SK-N-DZ (cell line): ENCODE data around the gene PKN2.
"Not testable (repeated sequence)": the region's sequence is repeated elsewhere in the genome, so short reads cannot be mapped to it uniquely, and the experiment has no call there.

Source experiments
- DNase-seq: peaks from one replicate; pipeline ENCODE4 v3.0.0-alpha.2; 2015; ENCODE audit warnings: low spot score

Gene PKN2

DNA sequence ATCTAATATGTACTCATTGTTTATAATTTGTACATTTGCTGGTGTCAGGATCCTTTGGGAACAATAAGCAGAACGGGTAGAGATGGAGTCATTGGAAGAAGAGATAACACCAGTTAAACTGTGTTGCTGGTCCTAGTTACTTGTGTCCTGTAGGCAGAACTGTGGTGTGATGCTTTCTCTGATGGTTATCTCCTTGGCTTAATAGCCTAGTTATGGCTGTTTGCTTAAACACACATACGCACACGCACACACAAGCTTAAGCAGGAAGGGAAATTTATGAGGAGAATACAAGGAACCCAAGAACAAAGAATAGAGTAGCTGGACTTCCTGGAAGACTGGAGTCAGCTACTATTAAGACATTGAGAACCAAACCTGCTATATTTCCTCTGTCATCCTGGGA, 5.7 kb upstream of the PKN2 start:
- DNase-seq, result peak; percentile 14

DNA sequence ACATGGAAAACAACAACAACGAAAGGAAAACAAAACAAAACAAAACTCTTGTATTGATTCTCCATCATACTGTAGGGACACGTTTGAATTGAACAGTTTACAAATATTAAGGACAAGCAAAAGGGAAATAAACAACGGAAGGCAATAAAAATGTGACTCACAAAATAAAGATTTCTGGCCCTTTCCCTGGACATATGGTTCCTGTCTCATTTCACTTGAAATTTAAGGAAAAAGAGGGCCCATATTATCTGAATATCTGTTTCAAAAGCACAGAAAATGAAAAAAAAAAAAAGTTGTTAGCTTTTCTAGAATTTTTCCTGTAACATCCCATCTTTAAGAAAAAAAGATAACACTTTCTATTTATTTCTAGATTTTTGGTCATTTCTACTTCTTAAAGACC, 3.6 kb upstream of the PKN2 start:
- no peak for DNase-seq

DNA sequence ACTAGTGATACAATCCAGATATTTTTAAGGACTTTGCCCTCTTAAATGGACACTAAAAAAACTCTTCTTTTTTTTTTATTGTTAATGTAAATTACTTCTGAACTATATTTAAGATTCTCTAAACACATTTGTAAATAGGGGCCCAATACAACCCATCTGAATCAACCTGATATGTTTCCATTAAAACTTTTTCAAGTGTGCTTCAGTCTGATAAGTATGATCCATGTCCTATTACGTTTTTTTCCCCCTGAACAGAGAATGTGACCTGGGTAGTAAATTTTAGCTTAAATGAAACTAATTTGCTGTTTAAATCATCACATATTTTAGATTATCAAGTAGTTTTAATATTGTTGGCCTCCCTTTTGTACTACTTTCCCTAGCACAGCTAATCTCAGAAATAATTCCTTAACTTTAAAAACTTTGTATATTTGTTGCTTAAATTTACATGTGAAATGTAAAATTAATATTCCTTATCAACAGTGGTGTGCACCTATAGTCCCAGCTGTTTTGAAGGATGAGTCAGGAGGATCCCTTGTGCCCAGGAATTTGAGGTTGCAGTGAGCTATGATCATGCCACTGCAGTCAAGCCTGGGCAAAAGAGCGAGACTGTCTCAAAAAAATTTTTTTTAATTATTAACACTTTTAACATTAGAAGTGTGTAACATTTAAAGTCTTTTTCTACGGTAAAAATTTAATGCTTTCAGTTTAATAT, 3.0 kb upstream of the PKN2 start:
- DNase-seq, result no peak

DNA sequence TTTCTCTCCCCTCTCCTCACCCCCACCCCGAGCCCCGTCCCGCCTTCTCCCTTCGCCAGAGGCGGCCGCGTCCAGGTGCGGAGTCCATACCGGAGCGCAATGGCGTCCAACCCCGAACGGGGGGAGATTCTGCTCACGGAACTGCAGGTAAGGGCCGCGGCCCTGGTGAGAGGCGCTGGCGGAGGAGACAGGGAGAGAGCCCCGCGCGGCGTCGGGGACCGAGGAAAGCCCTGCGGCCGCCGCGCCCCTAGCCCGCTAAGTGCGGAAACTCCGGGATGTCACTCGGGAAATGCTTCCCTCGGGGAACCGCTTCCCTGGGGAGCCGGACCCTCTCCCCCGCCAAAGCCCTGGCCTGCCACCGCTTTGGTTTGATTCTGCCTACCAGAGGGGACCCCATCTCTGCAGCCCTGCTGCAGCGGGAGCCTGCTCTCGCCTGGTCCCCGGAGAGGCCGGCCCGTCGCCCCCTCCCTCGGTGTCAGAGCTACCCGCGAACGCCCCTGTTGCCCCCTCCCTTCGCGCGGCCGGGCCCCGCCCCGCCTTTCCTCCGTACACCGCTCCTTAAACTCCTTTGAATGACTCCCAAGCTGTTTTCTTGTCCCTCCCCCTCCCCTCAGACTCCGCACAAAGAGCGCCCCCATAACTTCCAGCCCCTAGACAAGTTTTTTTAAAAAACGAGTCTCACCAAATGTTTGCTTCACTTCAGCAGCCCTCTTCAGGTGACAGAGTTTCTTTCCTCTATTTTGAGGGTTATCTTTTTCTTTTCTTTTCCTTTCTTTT, 597 bp downstream of the PKN2 start:
- peak; percentile 72 for DNase-seq

DNA sequence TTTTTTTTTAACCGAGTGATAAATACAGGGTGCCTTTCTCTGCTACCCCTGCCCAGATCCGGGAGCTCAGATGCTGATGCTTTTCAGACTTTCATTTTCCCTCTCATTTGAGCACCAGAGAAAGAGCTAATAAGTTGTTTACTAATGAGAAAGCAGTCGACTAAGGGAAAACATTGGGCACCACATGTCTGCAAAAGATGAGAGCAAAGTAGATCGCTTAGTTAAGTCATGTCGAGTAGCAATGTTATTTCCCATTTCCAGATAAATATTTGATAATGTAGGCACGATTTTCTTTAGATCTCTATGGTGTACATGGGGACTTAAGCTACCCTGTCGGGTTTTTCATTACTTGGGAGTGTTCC, 1.2 kb downstream of the PKN2 start:
- DNase-seq, result peak; percentile 21

DNA sequence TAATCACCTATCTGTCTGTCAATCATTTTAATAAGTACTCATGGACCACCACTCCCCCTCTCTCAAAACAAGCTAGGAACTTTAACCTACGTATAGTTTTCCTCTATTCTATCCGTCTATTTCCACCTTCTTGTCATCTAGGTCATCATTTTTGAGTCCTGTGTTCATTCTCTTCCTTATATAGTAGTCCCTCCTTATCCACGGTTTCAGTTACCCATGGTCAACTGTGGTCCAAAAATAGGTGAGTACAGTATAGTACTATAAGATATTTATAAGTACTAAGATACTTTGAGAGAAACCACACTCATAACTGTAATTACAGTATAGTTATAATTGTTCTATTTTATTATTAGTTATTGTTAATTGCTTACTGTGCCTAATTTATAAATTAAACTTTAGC, 7.5 kb downstream of the PKN2 start:
- no peak for DNase-seq

DNA sequence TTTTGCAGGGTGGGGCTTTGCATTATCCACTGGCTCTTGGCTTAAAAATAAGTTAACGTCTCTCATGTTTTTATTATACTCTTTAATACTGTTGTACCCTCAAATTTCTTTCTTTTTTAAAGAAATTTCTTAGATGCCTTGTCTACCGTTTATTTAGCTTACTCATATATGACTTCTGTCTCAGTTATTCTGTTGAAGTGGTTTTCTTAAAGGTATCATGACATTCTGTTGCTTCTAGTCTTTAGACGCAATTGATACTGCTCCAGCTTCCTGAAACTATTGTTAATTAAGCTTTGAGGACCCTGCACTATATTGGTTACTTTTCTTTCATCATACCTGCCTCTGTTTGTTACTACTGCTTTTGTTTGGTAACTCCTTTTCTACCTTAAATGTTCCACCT, 11.7 kb downstream of the PKN2 start:
- DNase-seq, result no peak

DNA sequence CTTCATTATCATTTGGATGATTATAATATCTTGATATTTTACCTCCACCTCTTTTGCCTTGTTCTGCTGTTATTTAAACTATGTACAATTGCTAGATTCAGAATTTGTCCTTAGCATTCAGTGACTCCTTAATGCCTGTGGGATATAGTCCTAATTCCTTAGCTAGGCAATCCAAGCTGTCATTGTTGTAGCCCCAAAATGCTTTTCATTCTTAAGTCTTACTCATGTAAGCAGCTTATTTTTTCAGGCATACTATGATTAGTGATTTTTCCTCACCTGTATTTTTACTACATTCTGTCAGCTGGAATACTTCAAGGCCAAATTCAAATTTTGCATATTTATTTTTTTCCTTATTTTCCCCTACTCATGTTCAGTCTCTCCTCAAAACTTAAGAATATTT, 13.4 kb downstream of the PKN2 start:
- no peak for DNase-seq

DNA sequence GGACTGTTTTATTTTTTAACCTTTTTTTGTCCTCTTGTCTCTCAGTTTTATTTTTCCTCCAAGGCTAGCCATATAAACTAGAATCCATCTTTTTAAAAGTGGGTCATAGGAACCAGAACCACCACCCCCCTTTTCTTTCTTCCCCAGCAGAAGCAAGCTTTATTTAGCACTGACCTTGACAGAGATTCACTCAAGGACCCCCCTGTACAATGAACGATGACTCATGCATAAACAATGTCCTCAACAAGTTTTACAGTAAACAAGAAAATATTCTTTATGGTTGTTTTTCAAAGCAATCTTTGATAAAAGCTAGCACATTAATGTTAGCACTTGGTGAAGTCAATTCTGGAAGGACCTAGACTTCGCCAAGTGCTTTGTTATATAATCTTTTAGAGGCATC, 14.1 kb downstream of the PKN2 start:
- DNase-seq, result no peak

DNA sequence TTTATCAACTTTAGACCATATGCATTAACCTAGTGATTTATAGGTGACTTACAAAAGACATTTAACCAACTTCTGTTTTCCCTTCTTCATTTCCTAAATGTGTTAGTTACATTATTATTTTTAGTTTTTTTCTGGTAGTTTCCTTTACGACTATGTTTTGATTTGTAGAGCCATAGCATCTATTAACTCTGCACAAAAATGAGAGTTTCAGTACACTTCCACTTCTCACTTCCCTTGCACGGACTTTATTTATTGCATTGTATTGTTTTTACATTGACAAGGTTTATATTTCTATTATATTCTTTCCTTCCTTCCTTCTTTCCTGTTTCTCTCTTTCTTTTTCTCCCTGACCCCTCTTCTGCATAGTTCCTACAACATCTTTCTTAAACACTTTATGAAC, 14.7 kb downstream of the PKN2 start:
- no peak for DNase-seq

DNA sequence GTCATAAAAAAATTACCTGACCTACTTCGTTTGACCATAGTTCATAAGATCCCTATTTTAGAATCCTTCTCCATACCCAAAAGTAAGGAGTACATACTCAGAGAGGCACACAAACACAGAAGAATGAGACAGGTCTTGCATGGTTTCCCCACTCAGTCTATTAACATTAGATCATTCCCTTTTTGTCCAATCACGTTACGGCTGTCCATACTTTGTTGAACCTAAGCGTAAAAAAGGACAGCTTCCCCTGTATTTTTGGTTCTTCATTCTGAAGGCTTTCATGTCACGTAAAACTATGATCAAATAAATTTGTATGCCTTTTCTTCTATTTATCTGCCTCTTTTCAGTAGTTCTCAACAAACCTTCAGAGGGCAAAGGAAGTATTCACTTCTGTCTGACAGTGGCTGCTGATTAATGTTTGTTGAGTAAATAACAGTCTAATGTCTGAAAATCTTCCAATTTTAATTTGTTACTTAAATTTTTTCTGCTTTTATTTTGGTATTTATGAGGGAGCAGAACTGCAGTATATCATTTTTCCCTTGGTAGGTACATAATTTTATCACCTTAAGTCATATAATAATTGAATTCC, 16.4 kb downstream of the PKN2 start:
- DNase-seq, result no peak

DNA sequence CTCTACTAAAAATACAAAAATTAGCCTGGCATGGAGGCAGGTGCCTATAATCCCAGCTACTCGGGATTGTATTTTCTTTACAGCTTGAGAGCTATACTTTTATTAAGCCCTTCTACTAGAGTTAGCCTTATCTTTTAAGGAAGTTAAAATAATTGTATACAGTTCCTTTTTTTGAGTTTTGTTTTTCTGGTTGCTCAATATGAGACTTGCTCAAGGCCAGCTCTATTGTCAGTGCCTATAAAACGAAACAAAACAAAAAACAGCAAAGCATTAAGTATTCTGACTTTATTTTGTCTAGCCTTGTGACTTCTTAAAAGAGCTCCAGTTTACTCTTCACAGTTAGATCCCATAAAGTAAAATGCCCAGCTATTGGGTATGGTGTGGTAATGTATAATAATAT, 17.2 kb downstream of the PKN2 start:
- DNase-seq, result no peak

DNA sequence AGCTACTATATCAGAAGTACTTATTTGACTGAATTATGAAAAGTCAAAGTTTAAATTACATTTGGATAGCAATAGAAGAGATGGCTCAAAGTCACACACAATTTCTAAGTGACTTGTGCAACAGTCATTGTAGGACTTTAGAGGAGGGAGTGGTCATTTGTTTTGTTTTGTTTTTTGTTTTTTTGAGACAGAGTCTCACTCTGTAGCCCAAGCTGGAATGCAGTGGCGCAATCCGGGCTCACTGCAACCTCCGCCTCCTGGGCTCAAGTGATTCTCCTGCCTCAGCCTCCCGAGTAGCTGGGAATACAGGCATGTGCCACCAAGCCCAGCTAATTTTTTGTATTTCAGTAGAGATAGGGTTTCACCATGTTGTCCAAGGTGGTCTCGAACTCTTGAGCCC, 17.7 kb downstream of the PKN2 start:
- not testable (repeated sequence) for DNase-seq

DNA sequence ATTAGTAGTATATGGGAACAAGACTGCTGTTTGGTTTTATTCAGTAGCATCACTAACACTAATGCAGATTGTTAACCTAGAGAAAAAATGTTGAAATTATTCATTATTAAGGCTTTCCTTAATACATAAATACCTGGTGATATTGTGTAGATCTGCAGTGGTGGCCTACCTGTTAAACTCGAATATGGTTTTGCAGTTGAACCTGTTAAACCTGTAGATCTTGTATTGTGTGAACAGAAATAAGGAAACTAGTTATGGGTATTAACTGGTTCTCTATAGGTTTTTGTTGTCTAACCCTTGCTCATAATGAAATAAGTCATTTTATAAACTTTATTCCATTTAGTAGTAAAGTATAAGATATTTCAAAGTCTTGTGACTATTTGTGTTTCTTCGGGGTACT, 23.9 kb downstream of the PKN2 start:
- no peak for DNase-seq

DNA sequence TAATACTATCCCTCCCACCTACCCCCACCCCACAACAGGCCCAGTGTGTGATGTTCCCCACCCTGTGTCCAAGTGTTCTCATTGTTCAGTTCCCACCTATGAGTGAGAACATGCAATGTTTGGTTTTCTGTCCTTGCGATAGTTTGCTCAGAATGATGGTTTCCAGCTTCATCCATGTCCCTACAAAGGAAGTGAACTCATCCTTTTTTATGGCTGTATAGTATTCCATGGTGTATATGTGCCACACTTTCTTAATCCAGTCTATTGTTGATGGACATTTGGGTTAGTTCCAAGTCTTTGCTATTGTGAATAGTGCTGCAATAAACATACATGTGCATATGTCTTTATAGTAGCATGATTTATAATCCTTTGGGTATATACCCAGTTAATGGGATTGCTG, 28.8 kb downstream of the PKN2 start:
- DNase-seq, result not testable (repeated sequence)

DNA sequence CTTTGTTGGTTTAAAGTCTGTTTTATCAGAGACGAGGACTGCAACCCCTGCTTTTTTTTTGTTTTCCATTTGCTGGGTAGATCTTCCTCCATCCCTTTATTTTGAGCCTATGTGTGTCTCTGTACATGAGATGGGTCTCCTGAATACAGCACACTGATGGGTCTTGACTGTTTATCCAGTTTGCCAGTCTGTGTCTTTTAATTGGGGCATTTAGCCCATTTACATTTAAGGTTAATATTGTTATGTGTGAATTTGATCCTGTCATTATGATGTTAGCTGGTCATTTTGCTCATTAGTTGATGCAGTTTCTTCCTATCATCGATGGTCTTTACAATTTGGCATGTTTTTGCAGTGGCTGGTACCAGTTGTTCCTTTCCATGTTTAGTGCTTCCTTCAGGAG, 32.5 kb downstream of the PKN2 start:
- not testable (repeated sequence) for DNase-seq

DNA sequence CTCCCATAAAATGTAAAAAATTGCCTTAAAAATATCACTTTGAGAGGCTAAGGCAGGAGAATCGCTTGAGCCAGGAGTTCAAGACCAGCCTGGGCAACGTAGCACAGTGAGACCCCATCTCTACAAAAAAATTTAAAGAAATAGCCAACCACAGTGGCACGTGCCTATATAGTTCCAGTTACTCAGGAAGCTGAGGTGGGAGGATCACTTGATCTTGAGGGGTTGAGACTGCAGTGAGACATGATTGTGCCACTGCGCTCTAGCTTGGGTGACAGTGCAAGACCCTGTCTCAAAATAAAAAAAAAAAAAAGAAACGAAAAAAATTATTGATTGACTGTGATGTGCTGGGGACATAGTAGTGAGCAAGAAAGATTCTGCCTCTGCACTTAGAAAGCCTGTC, 38.4 kb downstream of the PKN2 start:
- no peak for DNase-seq

DNA sequence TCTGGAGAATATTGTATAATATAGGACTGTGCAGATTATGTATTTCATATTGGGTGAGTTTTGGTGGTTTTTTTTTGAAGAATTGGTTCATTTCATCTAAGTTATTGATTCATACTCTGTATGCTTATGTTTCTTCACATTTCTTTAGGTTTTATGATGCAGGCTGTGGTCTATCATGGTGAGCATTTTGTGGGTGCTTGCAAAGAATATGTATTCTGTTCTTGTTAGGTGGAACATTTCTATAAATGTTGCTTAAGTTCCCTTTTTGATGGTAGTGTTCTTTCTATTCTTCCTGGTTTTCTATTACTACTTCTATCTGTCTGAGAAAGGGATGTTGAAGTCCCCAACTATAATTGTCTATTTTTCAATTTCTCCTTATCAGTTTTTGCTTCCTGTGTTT, 42.6 kb downstream of the PKN2 start:
- no peak for DNase-seq

DNA sequence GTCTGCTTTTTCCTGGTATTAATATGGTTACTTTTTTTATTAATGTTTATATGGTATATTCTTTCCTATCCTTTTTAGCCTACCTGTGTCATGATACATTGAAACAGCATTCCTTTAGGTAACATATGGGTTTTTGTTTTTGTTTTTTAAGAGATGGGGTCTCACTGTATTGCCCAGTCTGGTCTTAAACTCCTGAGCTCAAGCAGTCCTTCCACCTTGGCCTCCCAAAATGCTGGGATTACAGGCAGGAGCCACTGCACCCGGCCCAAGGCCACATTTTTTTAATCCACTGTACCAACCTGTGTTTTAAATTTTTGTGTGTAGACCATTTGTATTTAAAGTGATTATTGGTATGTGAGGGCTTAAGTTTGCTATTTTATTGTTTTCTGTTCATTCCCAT, 43.1 kb downstream of the PKN2 start:
- DNase-seq, result no peak

DNA sequence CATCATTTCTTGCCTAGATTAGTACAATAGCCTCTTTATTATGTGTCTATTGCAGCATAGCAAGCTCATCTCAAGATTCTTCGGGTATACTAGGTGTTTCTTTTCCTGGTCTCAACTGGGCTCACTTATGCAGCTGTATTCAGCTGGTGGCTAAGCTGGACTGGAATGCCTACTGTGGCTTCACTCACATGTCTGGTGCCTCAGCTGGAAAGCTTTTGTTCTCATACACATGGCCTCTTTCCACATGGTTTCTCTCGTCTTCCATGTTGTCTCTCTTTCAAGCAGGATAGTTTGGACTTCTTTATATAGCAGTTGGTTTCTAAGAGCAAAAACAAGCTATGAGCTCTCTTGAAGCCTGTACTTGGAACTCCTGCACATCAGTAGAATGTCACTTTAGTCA, 45.2 kb downstream of the PKN2 start:
- DNase-seq, result no peak

DNA sequence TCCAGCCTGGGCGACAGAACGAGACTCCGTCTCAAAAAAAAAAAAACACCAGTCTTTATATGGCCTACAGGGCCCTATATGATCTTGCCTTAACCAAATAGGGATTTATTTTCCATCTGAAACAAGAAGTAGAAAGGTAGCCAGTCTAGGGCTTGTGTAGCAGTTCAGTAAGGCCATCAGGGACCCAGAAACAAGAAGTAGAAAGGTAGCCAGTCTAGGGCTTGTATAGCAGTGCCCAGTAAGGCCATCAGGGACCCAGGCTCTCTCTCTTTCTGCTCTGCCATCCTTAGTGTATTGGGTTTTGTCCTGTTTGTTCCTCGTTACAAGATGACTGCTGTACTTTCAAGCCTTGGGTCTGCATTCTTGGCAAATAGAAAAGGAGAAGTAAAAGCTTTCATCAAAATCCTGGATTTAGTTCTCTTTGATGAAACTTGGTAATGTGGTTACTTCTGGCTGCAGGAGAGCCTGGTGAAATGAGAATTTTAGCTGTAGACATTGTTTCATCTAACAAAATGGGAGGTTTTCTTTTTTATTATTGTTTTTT, 46.1 kb downstream of the PKN2 start:
- no peak for DNase-seq

DNA sequence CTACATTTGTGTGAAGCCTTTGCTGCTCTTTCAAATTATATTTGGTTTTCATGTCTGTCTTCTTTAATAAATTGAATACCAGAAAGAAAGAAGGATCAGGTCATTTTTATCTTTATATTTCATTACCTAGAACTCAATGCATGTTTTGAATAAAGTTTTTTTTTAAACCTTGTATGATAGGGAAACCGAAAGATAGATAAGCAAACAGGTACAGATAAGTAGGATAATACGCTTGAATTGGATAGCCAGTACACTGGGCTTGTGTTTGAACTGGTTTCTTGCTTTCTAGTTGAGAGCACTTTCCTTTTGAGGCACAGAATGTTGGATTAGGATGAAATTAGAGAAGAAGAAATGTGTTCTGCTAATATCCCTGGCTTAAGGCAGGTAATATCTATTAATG, 46.9 kb downstream of the PKN2 start:
- DNase-seq, result no peak
